Measurements from ENCODE around the gene PPP1R14C.
"Not testable (repeated sequence)": the region's sequence is repeated elsewhere in the genome, so short reads cannot be mapped to it uniquely, and the experiment has no call there.

PPP1R14C gene

GRCh38 chr6:150142670-150143515 lies at the start of gene PPP1R14C:
Gene PPP1R14C, plus strand, starts transcription at chr6:150143044. Its CDS starts 149 bp downstream, at chr6:150143193.
- no peak for DNase-seq

DNA sequence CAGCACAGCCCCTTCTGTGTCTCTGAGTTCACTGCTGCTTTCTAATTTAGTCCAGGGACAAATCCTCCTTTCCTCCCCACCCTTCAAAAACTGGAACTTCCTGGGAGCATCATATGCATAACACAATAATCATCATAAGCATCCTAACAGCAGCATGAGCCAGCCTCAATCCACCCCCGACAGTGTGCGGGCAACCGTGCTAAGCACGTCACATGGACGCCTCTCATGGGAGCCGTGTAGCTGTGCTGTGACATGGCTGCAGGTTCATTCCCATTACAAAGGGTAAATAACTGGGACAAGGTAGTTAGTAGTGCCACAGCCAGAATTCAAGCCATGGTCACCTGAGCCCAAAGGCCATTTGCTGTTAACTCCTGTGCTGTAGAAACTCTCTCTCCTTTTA lies 49.4 kb upstream of the PPP1R14C start:
- no peak for DNase-seq

GRCh38 chr6:150098155-150098554 lies 44.7 kb upstream of the PPP1R14C start:
- DNase-seq = no peak

GRCh38 chr6:150099546-150099945 lies 43.3 kb upstream of the PPP1R14C start:
- DNase-seq = no peak

GRCh38 chr6:150099953-150100352 lies 42.9 kb upstream of the PPP1R14C start:
- DNase-seq = no peak

DNA sequence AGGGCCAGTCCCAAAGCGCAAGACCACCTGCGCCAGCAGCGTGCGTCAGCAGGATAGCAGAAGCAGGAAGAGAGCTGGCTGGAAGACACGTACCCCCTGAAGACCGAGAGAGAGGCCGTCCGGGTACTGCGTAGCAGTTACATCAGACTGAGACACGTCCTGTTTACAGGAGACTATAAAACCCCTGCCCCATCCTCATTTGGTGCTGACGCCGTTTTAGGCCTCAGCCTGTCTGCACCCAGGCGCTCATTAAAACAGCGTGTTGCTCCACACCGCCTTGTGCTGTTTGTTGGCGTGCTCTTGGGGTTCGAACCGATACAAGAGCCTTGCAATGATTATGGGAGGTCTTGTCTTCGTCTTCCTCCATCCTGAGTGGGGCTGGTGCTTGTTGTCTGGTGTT lies 42.1 kb upstream of the PPP1R14C start:
- DNase-seq = no peak

GRCh38 chr6:150102750-150103270 lies 40.0 kb upstream of the PPP1R14C start:
- DNase-seq = no peak

DNA sequence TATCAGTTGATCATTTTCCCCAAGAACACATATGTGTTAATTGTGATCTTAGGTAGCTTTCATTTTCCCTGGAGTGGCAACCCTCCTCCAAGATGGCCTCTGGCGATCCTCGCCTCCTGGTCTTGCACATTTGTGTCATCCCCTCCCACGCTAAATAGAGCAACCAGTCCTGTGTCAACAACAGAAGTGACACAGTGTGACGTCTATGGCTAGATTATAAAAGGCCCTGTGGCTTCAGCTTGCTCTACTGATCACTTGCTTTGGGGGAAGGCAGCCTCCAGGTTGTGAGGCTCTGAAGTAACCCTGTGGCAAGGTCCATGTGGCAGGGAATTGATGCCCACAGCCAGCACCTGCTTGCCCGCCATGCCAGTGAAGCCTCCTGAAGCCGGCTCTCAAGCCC lies 30.6 kb upstream of the PPP1R14C start:
- DNase-seq = no peak

- DNase-seq = no peak
Measured at GRCh38 chr6:150115769-150116168, 27.1 kb upstream of the PPP1R14C start.

DNA sequence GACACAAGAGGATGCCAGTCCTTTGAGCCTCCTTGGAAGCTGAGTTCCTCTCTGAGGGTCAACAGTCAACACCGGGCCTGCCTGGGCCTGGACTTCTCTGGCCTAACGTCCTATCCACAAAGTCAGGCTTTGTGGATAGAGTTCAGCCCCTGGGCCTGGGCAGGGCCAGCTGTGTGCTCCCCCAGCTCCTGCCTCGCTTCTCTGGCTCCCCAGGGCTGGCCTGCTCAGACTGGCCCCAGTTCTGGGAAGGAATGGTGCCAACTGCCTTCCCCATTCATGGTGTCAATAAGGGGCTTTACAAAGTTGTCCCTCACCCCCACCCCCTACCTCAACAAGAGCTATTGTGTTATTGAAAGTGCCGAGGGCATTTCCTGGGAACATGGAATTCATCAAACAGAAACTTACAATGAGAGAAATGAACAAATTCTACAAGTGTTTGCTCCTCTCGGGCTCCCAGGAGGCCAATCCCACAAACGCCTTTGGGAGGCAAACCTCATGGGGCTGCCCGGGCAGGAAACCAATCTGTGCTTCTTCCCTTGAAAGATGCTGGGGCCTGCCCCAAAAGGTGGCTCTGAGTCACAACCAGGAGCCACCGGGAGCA lies 26.5 kb upstream of the PPP1R14C start:
- DNase-seq = no peak

DNA sequence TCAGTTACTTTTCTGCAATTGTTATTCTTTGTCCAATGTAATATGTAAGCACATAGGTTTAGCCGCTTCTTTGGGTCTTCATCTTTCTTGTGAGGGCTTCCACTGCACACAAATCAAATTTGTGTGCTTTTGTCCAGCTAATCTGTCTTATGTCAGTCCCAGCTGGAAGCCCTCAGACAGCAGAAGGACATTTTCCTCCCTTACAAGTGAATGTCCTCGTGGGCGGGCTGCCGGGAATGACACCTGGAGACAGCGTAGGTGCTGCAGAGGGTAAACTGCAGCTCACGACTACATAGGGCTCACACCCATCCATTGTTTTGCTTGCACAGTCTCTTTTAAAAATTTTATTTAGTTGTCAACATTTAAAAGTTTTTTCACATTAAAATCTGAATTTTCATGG lies 24.6 kb upstream of the PPP1R14C start:
- no peak for DNase-seq

DNA sequence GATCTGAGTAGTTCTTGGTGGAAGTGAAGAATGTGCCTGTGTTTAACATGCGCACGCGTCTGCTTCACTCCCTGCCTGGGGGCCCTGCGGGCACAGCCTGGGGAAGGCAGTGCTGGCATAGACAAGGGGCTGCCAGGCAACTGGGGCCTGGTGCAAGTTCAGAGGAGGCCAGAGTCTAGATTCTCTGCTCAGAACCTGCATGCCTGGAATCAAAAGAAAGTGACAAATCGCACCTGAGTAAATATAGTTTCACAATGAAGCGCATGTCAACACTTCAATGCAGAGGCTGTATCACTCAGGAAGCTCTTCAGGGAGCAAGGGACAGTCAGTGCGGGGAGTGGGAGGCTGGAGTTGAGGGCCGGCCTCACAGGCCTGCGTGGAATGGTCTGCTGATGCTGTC lies 24.2 kb upstream of the PPP1R14C start:
- no peak for DNase-seq

GRCh38 chr6:150119173-150119572 lies 23.7 kb upstream of the PPP1R14C start:
- DNase-seq = no peak

- no peak for DNase-seq
Measured at GRCh38 chr6:150123645-150124044, 19.2 kb upstream of the PPP1R14C start.

- no peak for DNase-seq
Measured at GRCh38 chr6:150124235-150124634, 18.6 kb upstream of the PPP1R14C start.

DNA sequence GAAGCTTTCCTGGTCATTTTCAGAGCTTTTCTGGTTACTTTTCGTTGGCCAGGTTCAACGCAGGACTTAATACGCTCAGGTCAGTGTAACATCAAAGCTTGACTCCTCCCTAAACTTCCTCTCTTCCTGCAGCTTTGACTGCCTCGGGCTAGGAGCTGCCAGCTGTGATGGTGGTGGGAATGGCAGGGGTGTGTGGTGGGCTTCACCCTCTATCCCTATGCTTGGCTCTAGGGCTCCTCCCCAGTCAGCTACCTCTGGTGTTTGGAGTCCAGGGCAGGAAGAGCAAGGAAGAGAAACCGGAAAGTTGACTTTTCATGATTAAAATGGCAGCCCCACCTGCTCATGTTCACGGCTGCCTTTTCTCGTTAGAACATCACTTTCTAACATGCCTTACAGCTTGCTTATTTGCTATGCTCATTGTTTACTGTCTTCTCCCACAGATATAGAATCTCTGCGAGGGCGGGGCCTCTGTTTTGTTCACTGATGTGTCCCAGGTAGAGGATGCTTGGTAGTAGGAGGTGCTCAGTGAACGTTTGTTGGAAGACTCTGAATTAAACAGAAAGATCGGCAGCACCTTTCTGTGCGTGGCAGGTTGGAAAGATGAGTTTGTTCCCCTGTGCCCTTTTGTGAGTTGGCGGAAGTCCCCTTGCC lies 16.1 kb upstream of the PPP1R14C start:
- no peak for DNase-seq

GRCh38 chr6:150128425-150128824 lies 14.4 kb upstream of the PPP1R14C start:
- no peak for DNase-seq

- no peak for DNase-seq
Measured at GRCh38 chr6:150129616-150130505, 13.0 kb upstream of the PPP1R14C start.

GRCh38 chr6:150133686-150134085 lies 9.2 kb upstream of the PPP1R14C start:
- DNase-seq = no peak

DNA sequence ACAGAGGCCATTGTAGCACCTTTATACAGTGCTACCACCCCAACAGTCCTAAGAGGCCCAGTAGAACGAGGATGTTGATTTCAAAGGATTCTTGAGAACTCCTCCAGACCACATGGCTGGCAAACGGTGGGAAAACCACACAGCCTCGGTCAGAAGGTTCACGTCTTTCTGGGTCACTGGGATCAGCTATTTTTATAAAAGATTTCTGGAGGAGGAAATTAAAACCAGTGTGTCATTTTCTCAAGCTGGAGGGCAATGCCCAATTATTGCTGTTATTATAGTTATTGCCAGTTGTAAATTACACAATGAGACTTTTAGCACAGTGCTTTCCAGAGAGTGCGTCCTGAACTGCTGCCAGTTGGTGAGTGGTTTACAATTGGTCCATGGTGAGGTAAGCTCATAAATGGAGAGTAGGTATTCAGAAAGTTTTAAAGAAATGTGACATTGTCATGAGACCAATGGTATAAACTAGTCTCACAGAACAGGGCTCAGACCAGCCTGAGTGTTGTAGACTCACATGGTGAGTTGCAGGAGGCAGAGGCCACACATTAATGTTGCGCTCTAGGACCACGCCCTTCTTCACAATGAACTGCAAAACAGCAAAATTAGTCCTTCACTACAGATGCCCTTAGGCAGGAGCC lies 8.4 kb upstream of the PPP1R14C start:
- DNase-seq = no peak

- DNase-seq = not testable (repeated sequence)
Measured at GRCh38 chr6:150137711-150138110, 5.1 kb upstream of the PPP1R14C start.

GRCh38 chr6:150138638-150139037 lies 4.2 kb upstream of the PPP1R14C start:
- DNase-seq = no peak
